ENCODE results near the gene CD81.

CD81 gene

GRCh38 chr11:2412323-2412722 lies 35.2 kb downstream of the CD81 start:
- no peak overlapping the region for H3K4me3 ChIP-seq (ENCODE audit: low read depth, low read length)
- DNase-seq (ENCODE audit: low read depth), result no peak
- TF ChIP-seq CTCF (IDR thresholded peaks at IDR 0.05; ENCODE audit: control insufficient read depth, extremely low read depth, insufficient read depth), result no peak

GRCh38 chr11:2413742-2414579 lies 36.9 kb downstream of the CD81 start:
- TF ChIP-seq CTCF (IDR thresholded peaks at IDR 0.05; ENCODE audit: control insufficient read depth, extremely low read depth, insufficient read depth), result no peak
- H3K4me3 ChIP-seq (ENCODE audit: low read depth, low read length), result no peak overlapping the region
- DNase-seq (ENCODE audit: low read depth), result no peak

- no peak for TF ChIP-seq CTCF (IDR thresholded peaks at IDR 0.05; ENCODE audit: control insufficient read depth, extremely low read depth, insufficient read depth)
- H3K4me3 ChIP-seq (ENCODE audit: low read depth, low read length), result no peak overlapping the region
- no peak for DNase-seq (ENCODE audit: low read depth)
Measured at GRCh38 chr11:2414616-2415015, 37.5 kb downstream of the CD81 start.

DNA sequence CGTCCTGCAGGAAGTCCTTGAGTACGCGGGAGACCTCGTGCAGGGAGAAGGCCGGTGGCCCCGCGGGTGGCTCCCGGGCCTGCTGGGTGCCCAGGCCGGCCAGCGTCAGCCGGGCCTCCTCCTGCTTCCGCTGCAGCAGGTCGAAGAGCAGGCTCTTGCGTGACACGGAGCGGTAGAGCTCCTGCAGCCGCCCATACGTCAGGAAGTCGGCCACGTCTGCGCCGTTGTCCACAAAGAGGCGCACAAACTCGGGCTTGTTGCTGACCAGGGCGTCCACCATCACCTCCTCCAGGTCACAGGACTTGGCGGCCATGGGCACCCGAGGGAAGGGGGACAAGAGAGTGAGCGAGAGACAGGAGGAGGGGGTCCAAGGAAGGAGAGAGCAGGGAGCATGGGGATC lies 38.1 kb downstream of the CD81 start:
- TF ChIP-seq CTCF (IDR thresholded peaks at IDR 0.05; ENCODE audit: control insufficient read depth, extremely low read depth, insufficient read depth), result no peak
- H3K4me3 ChIP-seq (ENCODE audit: low read depth, low read length), result no peak overlapping the region
- no peak for DNase-seq (ENCODE audit: low read depth)

DNA sequence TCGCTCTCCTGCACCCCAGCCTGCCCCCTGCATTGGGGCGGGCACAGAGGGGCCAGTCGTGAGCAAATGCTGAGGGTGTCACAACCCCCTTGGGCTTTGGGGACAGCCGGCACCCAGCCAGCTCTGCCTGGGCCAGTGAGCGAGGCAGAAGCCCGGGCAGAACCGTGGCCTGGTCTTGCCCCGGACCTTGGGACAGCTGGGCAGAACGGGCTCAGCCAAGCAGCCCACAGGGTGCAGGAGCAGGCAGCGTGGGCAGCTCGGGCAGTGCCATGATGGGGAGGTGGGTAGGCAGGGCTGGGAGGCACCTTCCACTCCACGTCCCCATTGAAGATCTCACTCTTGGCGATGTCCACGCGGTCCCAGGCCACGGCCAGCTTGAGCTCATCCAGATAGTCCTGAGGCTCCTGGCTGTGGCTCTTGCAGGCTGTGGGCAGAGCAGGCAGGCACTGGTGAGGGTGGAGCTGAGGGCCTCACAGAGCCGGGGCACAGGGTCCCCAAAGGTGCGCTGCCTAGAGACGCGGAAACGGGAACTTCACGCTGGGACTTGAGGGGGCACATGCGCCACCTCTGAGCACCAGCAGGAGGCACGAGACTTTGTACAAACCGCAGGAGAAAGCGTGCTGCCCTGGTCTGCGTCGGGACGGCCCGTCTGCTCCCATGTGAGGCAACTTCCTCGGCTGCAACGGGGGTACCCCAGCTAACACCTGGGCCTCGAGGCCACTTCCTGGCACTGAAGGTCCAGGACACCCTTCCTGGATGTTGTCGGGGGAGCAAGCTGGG lies 38.7 kb downstream of the CD81 start:
- no peak overlapping the region for H3K4me3 ChIP-seq (ENCODE audit: low read depth, low read length)
- no peak for TF ChIP-seq CTCF (IDR thresholded peaks at IDR 0.05; ENCODE audit: control insufficient read depth, extremely low read depth, insufficient read depth)
- DNase-seq (ENCODE audit: low read depth), result no peak

- no peak for DNase-seq (ENCODE audit: low read depth)
- no peak overlapping the region for H3K4me3 ChIP-seq (ENCODE audit: low read depth, low read length)
- no peak for TF ChIP-seq CTCF (IDR thresholded peaks at IDR 0.05; ENCODE audit: control insufficient read depth, extremely low read depth, insufficient read depth)
Measured at GRCh38 chr11:2416765-2417164, 39.7 kb downstream of the CD81 start.

Data from LNCaP clone FGC (cell line).